HCT116 (cell line): Measurements from ENCODE around the gene TMEM44.
"Not testable (repeated sequence)": the region's sequence is repeated elsewhere in the genome, so short reads cannot be mapped to it uniquely, and the experiment has no call there.

Experiments used
- CEBPB ChIP-seq: IDR thresholded peaks from 2 replicates; pipeline ENCODE4 v1.6.1; 2012; ENCODE audit warnings: low read depth
- EZH2 ChIP-seq: fragments of 200-600 bp; sonication (generic); IDR thresholded peaks from 2 replicates; pipeline ENCODE4 v1.6.1; 2017; ENCODE audit warnings: antibody characterized with exemption, mixed run types
- FOSL1 ChIP-seq: IDR thresholded peaks from 2 replicates; pipeline ENCODE4 v1.6.1; 2012; ENCODE audit warnings: low read depth
- POLR2A ChIP-seq: IDR thresholded peaks from 2 replicates; pipeline ENCODE4 v1.7.0; 2011; ENCODE audit warnings: borderline replicate concordance; ENCODE audit not compliant: insufficient read depth, insufficient read length; ENCODE audit errors: extremely low read depth
- POLR2AphosphoS5 ChIP-seq: IDR thresholded peaks from 2 replicates; pipeline ENCODE4 v1.6.1; 2011; ENCODE audit warnings: mild to moderate bottlenecking, low read depth, low read length, moderate library complexity
- RAD21 ChIP-seq: IDR thresholded peaks from 2 replicates; pipeline ENCODE4 v1.6.1; 2012; ENCODE audit warnings: low read depth, mild to moderate bottlenecking
- SIN3A ChIP-seq: IDR thresholded peaks from 2 replicates; pipeline ENCODE4 v1.6.1; 2012; ENCODE audit warnings: low read depth
- SP1 ChIP-seq: IDR thresholded peaks from 2 replicates; pipeline ENCODE4 v1.6.1; 2012; ENCODE audit warnings: low read depth
- YY1 ChIP-seq: IDR thresholded peaks from 2 replicates; pipeline ENCODE4 v1.6.1; 2011; ENCODE audit warnings: low read length, low read depth, moderate library complexity, mild to moderate bottlenecking; ENCODE audit not compliant: insufficient replicate concordance; ENCODE audit errors: extremely low read depth
- TF ChIP-seq, protein P1 (sequence below), 3 experiments: fragments of 200-600 bp in 1 of 3; sonication (generic) in 1 of 3; IDR thresholded peaks in 2 of 3; conservative IDR thresholded peaks in 1 of 3; 2 replicates each; pipeline ENCODE4 v1.5.1; 2012 to 2017; ENCODE audit warnings: low read depth in 2 of 3, low read length in 2 of 3, antibody characterized with exemption in 1 of 3, borderline replicate concordance in 1 of 3, control low read depth in 1 of 3, mild to moderate bottlenecking in 1 of 3, mixed read lengths in 1 of 3, mixed run types in 1 of 3, moderate library complexity in 1 of 3; ENCODE audit not compliant: insufficient read depth in 1 of 3
- TF ChIP-seq, protein P2 (sequence below): IDR thresholded peaks from 2 replicates; pipeline ENCODE4 v1.6.1; 2012; ENCODE audit warnings: low read depth
- TF ChIP-seq, protein P3 (sequence below): IDR thresholded peaks from 2 replicates; pipeline ENCODE4 v1.6.1; 2011; ENCODE audit warnings: mild to moderate bottlenecking, low read length, moderate library complexity; ENCODE audit not compliant: insufficient replicate concordance; ENCODE audit errors: extremely low read depth
- TF ChIP-seq, protein P4 (sequence below): IDR thresholded peaks from 2 replicates; pipeline ENCODE4 v1.6.1; 2012

DNA sequence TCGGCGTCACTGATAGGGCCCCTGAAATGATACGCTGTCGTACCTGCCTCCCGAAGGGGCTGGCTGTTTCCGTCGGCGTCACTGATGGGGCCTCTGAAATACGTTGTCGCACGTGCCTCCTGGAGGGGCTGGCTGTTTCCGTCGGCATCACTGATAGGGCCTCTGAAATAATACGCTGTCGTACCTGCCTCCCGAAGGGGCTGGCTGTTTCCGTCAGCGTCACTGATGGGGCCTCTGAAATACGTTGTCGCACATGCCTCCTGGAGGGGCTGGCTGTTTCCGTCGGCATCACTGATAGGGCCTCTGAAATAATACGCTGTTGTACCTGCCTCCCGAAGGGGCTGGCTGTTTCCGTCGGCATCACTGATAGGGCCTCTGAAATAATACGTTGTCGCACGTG, 2.5 kb downstream of the TMEM44 start:
- TF ChIP-seq YY1, CEBPB, POLR2AphosphoS5, POLR2A, SP1, SIN3A, EZH2, FOSL1, RAD21: not testable (repeated sequence)
- TF ChIP-seq, protein P1, sequence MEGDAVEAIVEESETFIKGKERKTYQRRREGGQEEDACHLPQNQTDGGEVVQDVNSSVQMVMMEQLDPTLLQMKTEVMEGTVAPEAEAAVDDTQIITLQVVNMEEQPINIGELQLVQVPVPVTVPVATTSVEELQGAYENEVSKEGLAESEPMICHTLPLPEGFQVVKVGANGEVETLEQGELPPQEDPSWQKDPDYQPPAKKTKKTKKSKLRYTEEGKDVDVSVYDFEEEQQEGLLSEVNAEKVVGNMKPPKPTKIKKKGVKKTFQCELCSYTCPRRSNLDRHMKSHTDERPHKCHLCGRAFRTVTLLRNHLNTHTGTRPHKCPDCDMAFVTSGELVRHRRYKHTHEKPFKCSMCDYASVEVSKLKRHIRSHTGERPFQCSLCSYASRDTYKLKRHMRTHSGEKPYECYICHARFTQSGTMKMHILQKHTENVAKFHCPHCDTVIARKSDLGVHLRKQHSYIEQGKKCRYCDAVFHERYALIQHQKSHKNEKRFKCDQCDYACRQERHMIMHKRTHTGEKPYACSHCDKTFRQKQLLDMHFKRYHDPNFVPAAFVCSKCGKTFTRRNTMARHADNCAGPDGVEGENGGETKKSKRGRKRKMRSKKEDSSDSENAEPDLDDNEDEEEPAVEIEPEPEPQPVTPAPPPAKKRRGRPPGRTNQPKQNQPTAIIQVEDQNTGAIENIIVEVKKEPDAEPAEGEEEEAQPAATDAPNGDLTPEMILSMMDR (IDR thresholded peaks at IDR 0.05 in 2 of 3, conservative IDR thresholded peaks at IDR 0.05 in 1 of 3; ENCODE audit: borderline replicate concordance in 1 of 3, insufficient read depth in 1 of 3, low read depth in 2 of 3, low read length in 2 of 3): not testable (repeated sequence)
- TF ChIP-seq, protein P2, sequence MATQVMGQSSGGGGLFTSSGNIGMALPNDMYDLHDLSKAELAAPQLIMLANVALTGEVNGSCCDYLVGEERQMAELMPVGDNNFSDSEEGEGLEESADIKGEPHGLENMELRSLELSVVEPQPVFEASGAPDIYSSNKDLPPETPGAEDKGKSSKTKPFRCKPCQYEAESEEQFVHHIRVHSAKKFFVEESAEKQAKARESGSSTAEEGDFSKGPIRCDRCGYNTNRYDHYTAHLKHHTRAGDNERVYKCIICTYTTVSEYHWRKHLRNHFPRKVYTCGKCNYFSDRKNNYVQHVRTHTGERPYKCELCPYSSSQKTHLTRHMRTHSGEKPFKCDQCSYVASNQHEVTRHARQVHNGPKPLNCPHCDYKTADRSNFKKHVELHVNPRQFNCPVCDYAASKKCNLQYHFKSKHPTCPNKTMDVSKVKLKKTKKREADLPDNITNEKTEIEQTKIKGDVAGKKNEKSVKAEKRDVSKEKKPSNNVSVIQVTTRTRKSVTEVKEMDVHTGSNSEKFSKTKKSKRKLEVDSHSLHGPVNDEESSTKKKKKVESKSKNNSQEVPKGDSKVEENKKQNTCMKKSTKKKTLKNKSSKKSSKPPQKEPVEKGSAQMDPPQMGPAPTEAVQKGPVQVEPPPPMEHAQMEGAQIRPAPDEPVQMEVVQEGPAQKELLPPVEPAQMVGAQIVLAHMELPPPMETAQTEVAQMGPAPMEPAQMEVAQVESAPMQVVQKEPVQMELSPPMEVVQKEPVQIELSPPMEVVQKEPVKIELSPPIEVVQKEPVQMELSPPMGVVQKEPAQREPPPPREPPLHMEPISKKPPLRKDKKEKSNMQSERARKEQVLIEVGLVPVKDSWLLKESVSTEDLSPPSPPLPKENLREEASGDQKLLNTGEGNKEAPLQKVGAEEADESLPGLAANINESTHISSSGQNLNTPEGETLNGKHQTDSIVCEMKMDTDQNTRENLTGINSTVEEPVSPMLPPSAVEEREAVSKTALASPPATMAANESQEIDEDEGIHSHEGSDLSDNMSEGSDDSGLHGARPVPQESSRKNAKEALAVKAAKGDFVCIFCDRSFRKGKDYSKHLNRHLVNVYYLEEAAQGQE: not testable (repeated sequence)
- TF ChIP-seq, protein P3, sequence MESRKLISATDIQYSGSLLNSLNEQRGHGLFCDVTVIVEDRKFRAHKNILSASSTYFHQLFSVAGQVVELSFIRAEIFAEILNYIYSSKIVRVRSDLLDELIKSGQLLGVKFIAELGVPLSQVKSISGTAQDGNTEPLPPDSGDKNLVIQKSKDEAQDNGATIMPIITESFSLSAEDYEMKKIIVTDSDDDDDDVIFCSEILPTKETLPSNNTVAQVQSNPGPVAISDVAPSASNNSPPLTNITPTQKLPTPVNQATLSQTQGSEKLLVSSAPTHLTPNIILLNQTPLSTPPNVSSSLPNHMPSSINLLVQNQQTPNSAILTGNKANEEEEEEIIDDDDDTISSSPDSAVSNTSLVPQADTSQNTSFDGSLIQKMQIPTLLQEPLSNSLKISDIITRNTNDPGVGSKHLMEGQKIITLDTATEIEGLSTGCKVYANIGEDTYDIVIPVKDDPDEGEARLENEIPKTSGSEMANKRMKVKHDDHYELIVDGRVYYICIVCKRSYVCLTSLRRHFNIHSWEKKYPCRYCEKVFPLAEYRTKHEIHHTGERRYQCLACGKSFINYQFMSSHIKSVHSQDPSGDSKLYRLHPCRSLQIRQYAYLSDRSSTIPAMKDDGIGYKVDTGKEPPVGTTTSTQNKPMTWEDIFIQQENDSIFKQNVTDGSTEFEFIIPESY: not testable (repeated sequence)
- TF ChIP-seq, protein P4, sequence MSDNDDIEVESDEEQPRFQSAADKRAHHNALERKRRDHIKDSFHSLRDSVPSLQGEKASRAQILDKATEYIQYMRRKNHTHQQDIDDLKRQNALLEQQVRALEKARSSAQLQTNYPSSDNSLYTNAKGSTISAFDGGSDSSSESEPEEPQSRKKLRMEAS: not testable (repeated sequence)
